Endothelial cell of umbilical vein (primary cell): ENCODE results near the gene C4orf50. TPM values are rescaled to one million over a fixed set of nuclear protein-coding genes. Genes with fewer than 3 reads are reported as not detected.

Experiments
- BruUV-seq: library from RNA; stranded (reverse); fragments of 400-500 nt; replicated peaks from 2 replicates; lab custom pipeline; 2021; lab: Mats Ljungman, UMichigan
- CTCF ChIA-PET: fragments of 300-600, 350-600 bp; sonication (Branson Sonifier 250); formaldehyde crosslinking; loops from one replicate; lab custom pipeline; 2021; ENCODE audit warnings: antibody characterized with exemption, inconsistent platforms; lab: Charles Lee
- POLR2A ChIA-PET: fragments of 300-600, 350-600 bp; sonication (Branson Sonifier 250); formaldehyde crosslinking; loops from one replicate; lab custom pipeline; 2021; ENCODE audit warnings: antibody characterized with exemption, inconsistent platforms; lab: Charles Lee
- DNase-seq: peaks from one replicate; pipeline ENCODE4 v3.0.0-alpha.2; 2011; ENCODE audit warnings: low read depth, low spot score
- FAIRE-seq: peaks from 2 replicates; lab custom pipeline; 2011; peaks lifted over from hg19 to GRCh38; lab: Jason Lieb, UNC
- H2AFZ ChIP-seq: 2 replicates; pipeline ENCODE4 v1.6.0; 2012; ENCODE audit warnings: low read depth, low read length, control low read depth, inconsistent platforms
- H3K27ac ChIP-seq: 2 replicates; pipeline ENCODE4 v1.5.1; 2011; ENCODE audit warnings: low read depth, mild to moderate bottlenecking, control low read depth, low read length, moderate library complexity; ENCODE audit not compliant: insufficient read depth
- H3K27me3 ChIP-seq, 2 experiments: 2 replicates each; pipeline versions ENCODE4 v1.6.0 to v1.6.1; 2011; ENCODE audit warnings: low read length in 2 of 2, mixed read lengths in 1 of 2; ENCODE audit not compliant: control insufficient read depth in 2 of 2, insufficient read depth in 2 of 2
- H3K36me3 ChIP-seq, 2 experiments: 2 replicates in 1 of 2; 3 replicates in 1 of 2; pipeline ENCODE4 v1.5.1; 2011; ENCODE audit warnings: low read length in 2 of 2, mild to moderate bottlenecking in 1 of 2, moderate library complexity in 1 of 2; ENCODE audit not compliant: control insufficient read depth in 2 of 2, insufficient read depth in 2 of 2; ENCODE audit errors: extremely low read depth in 1 of 2
- H3K4me1 ChIP-seq: 3 replicates; pipeline ENCODE4 v1.5.1; 2011; ENCODE audit warnings: mild to moderate bottlenecking, low read length; ENCODE audit not compliant: control insufficient read depth, insufficient read depth; ENCODE audit errors: extremely low read depth
- H3K4me2 ChIP-seq: 2 replicates; pipeline ENCODE4 v1.6.1; 2011; ENCODE audit warnings: low read length, control low read depth, mixed read lengths; ENCODE audit not compliant: insufficient read depth
- H3K4me3 ChIP-seq, 3 experiments: fragments of 200-600 bp in 1 of 3; sonication (generic), shearing (Covaris generic) in 1 of 3; replicated peaks in 1 of 3; 2 replicates each; pipeline ENCODE4 v1.5.1; 2011 to 2016; ENCODE audit warnings: control low read depth in 3 of 3, low read length in 3 of 3, mild to moderate bottlenecking in 2 of 3, inconsistent platforms in 1 of 3, low read depth in 1 of 3, moderate library complexity in 1 of 3; ENCODE audit not compliant: insufficient read depth in 1 of 3
- H3K79me2 ChIP-seq: 2 replicates; pipeline ENCODE4 v1.6.0; 2012; ENCODE audit warnings: low read length, inconsistent platforms; ENCODE audit not compliant: control insufficient read depth, insufficient read depth
- H3K9ac ChIP-seq: replicated peaks from 2 replicates; pipeline ENCODE3; 2011; ENCODE audit warnings: low read length, control low read depth; ENCODE audit not compliant: insufficient read depth; ENCODE audit errors: extremely low read depth
- H3K9me1 ChIP-seq: replicated peaks from 3 replicates; pipeline ENCODE4 v1.6.0; 2011; ENCODE audit warnings: mild to moderate bottlenecking, low read length; ENCODE audit not compliant: control insufficient read depth, insufficient read depth; ENCODE audit errors: extremely low read depth
- H3K9me3 ChIP-seq: replicated peaks from 2 replicates; pipeline ENCODE4 v1.5.1; 2012; ENCODE audit warnings: low read length, inconsistent platforms; ENCODE audit not compliant: control insufficient read depth, insufficient read depth
- H4K20me1 ChIP-seq: replicated peaks from 2 replicates; pipeline ENCODE3; 2011; ENCODE audit warnings: mild to moderate bottlenecking, low read length; ENCODE audit not compliant: control insufficient read depth, insufficient read depth; ENCODE audit errors: extremely low read depth
- EZH2 ChIP-seq: IDR thresholded peaks from 2 replicates; pipeline ENCODE4 v1.6.1; 2012; ENCODE audit warnings: borderline replicate concordance, low read depth, mild to moderate bottlenecking, moderate library complexity, low read length, inconsistent platforms; ENCODE audit not compliant: severe bottlenecking
- FOS ChIP-seq: IDR thresholded peaks from 2 replicates; pipeline ENCODE4 v1.6.1; 2011; ENCODE audit warnings: mild to moderate bottlenecking, low read length, moderate library complexity, borderline replicate concordance; ENCODE audit not compliant: insufficient read depth
- GATA2 ChIP-seq: IDR thresholded peaks from 2 replicates; pipeline ENCODE4 v1.7.0; 2011; ENCODE audit warnings: low read depth, mild to moderate bottlenecking, moderate library complexity, mixed read lengths, low read length; ENCODE audit not compliant: insufficient read length, insufficient read depth
- JUN ChIP-seq: IDR thresholded peaks from 2 replicates; pipeline ENCODE4 v1.6.1; 2011; ENCODE audit warnings: borderline replicate concordance, low read depth; ENCODE audit not compliant: insufficient read length, insufficient read depth
- MAX ChIP-seq: IDR thresholded peaks from 2 replicates; pipeline ENCODE4 v1.6.1; 2011; ENCODE audit not compliant: insufficient read depth, insufficient read length
- MYC ChIP-seq: IDR thresholded peaks from one replicate; pipeline ENCODE4 v1.6.1; 2011; ENCODE audit warnings: mild to moderate bottlenecking, low read depth, low read length
- POLR2A ChIP-seq: IDR thresholded peaks from 2 replicates; pipeline ENCODE4 v1.6.1; 2012; ENCODE audit warnings: low read depth, mild to moderate bottlenecking, control low read depth, low read length
- POLR2AphosphoS5 ChIP-seq: IDR thresholded peaks from 2 replicates; pipeline ENCODE4 v1.6.1; 2012; ENCODE audit warnings: low read depth, mild to moderate bottlenecking, control low read depth, low read length, moderate library complexity; ENCODE audit not compliant: insufficient read depth
- dilution Hi-C: fragments of 300-500 bp; cut with MboI; formaldehyde crosslinking; loops from one replicate; pipeline ENCODE4 v1.15.0; 2019; ENCODE audit warnings: low sequenced_read_pairs; ENCODE audit not compliant: extremely low pct_ligation_motif_present
- intact Hi-C: fragments of 100-400 bp; cut with micrococcal nuclease; formaldehyde crosslinking; loops from one replicate; pipeline ENCODE4 v1.10.0; 2022
- polyA plus RNA-seq, 4 experiments: library from polyadenylated mRNA; depleted of rRNA in 3 of 4; stranded (reverse) in 3 of 4; unstranded in 1 of 4; fragments of >200 nt; gene quantifications; 2 replicates each; pipeline versions ENCODE4 v1.2.1 to v1.2.3, GENCODE V29; 2011 to 2012; ENCODE audit warnings: missing spikeins in 1 of 4
- total RNA-seq: library from RNA; stranded (reverse); gene quantifications from 2 replicates; pipeline ENCODE4 v1.2.3, GENCODE V29; 2021
- TF ChIP-seq, protein P1 (sequence below), 2 donors: IDR thresholded peaks; 1 replicate in 1 of 2; 2 replicates in 1 of 2; pipeline ENCODE4 v1.5.1; 2011; ENCODE audit warnings: low read length in 2 of 2, mild to moderate bottlenecking in 2 of 2, moderate library complexity in 2 of 2, control low read depth in 1 of 2, inconsistent platforms in 1 of 2, low read depth in 1 of 2; ENCODE audit not compliant: insufficient read depth in 1 of 2; ENCODE audit errors: extremely low read depth in 1 of 2

Gene C4orf50
- total and polyA plus RNA-seq, 2 donors (not counting 3 experiments of a cell fraction or from before 2014, with no cell fraction given), result not detected

DNA sequence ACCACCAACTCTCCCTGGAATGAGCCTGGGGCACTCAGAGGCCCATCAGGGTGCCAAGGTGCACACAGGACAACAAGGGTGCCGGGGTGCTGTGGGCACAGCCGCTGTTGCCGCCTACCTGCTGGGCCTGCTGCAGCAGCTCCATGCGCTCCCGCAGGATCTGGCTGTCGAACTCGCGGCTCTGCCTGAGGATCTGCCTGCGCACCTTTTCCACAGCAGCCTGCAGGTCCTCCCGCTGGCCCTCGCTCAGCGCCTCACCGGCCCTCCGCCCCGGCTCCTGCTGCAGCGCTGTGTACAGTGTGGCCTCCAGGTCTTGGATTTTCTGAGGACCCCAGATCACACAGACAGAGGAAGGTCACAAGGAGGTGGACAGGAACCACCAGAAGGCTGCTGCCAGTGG, 17.6 kb upstream of the C4orf50 start:
- Histone ChIP-seq H3K27ac (no peak overlapping the region), H3K79me2 (no peaks in the 10 kb centered on the region), H3K9me1 (no peaks in the 10 kb centered on the region), H2AFZ (no peak overlapping the region), H3K36me3 (no peaks in the 10 kb centered on the region), H3K4me3 (no peak overlapping the region), H3K9me3 (no peaks in the 10 kb centered on the region), H3K4me2 (no peak overlapping the region), H4K20me1 (no peaks in the 10 kb centered on the region), H3K27me3 (no peaks in the 10 kb centered on the region), H3K9ac (no peak overlapping the region), H3K4me1 (no peaks in the 10 kb centered on the region)
- TF ChIP-seq, protein P1, sequence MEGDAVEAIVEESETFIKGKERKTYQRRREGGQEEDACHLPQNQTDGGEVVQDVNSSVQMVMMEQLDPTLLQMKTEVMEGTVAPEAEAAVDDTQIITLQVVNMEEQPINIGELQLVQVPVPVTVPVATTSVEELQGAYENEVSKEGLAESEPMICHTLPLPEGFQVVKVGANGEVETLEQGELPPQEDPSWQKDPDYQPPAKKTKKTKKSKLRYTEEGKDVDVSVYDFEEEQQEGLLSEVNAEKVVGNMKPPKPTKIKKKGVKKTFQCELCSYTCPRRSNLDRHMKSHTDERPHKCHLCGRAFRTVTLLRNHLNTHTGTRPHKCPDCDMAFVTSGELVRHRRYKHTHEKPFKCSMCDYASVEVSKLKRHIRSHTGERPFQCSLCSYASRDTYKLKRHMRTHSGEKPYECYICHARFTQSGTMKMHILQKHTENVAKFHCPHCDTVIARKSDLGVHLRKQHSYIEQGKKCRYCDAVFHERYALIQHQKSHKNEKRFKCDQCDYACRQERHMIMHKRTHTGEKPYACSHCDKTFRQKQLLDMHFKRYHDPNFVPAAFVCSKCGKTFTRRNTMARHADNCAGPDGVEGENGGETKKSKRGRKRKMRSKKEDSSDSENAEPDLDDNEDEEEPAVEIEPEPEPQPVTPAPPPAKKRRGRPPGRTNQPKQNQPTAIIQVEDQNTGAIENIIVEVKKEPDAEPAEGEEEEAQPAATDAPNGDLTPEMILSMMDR (IDR thresholded peaks at IDR 0.05; ENCODE audit: extremely low read depth in 1 of 2, insufficient read depth in 1 of 2, low read depth in 1 of 2, low read length in 2 of 2), result no peak
- TF ChIP-seq POLR2AphosphoS5 (no peak), GATA2 (no peak), MAX (no peak)
- ChIA-PET CTCF (no interaction called here), POLR2A (no interaction called here)
- dilution Hi-C loops, result no loop called here
- no TSS peak for BruUV-seq
- intact Hi-C loops, result no loop called here
- no peak for FAIRE-seq
- DNase-seq, result no peak

GRCh38 chr4:6033381-6033780, 15.2 kb upstream of the C4orf50 start:
- Histone ChIP-seq H3K79me2 (no peaks in the 10 kb centered on the region), H3K4me2 (no peak overlapping the region), H3K27ac (no peak overlapping the region), H3K9me1 (no peaks in the 10 kb centered on the region), H3K4me1 (no peaks in the 10 kb centered on the region), H3K9me3 (no peaks in the 10 kb centered on the region), H2AFZ (no peak overlapping the region), H3K27me3 (no peaks in the 10 kb centered on the region), H3K36me3 (no peaks in the 10 kb centered on the region), H3K4me3 (no peak overlapping the region), H4K20me1 (no peaks in the 10 kb centered on the region), H3K9ac (no peak overlapping the region)
- FAIRE-seq (no peak), DNase-seq (no peak)
- ChIA-PET CTCF (no interaction called here), POLR2A (no interaction called here)
- BruUV-seq, result no TSS peak
- dilution Hi-C loops (no loop called here), intact Hi-C loops (no loop called here)
- TF ChIP-seq JUN, result no peak
- no peak for TF ChIP-seq FOS
- no peak for TF ChIP-seq MYC
- TF ChIP-seq MAX, result no peak
- TF ChIP-seq GATA2, result no peak
- no peak for TF ChIP-seq EZH2
- TF ChIP-seq, protein P1 (IDR thresholded peaks at IDR 0.05; ENCODE audit: extremely low read depth in 1 of 2, insufficient read depth in 1 of 2, low read depth in 1 of 2, low read length in 2 of 2), result no peak
- TF ChIP-seq POLR2A, result no peak
- no peak for TF ChIP-seq POLR2AphosphoS5
